Ectodermal cell (in vitro differentiated cells): ENCODE data around the gene LRRC32.
A peak's percentile ranks its signal among the peaks of the same experiment; 100 is the strongest.

Experiments
- H3K27ac ChIP-seq: 2 replicates; pipeline ENCODE4 v1.7.0; 2013; ENCODE audit warnings: mild to moderate bottlenecking, low read depth, low read length; ENCODE audit not compliant: insufficient read depth, poor library complexity, severe bottlenecking
- H3K27me3 ChIP-seq: 2 replicates; pipeline ENCODE4 v1.7.0; 2013; ENCODE audit warnings: mild to moderate bottlenecking, low read length; ENCODE audit not compliant: insufficient read depth, control insufficient read depth, poor library complexity, severe bottlenecking
- H3K36me3 ChIP-seq: one replicate; pipeline ENCODE4 v1.7.0; 2013; ENCODE audit warnings: low read length; ENCODE audit not compliant: control insufficient read depth, insufficient read depth
- H3K4me1 ChIP-seq: one replicate; pipeline ENCODE4 v1.7.0; 2013; ENCODE audit warnings: low read length; ENCODE audit not compliant: control insufficient read depth, insufficient read depth
- H3K4me3 ChIP-seq: 2 replicates; pipeline ENCODE4 v1.7.0; 2013; ENCODE audit warnings: low read depth, low read length, control low read depth; ENCODE audit not compliant: insufficient read depth
- H3K9me3 ChIP-seq: 2 replicates; pipeline ENCODE4 v1.7.0; 2013; ENCODE audit warnings: mild to moderate bottlenecking, low read length, moderate library complexity; ENCODE audit not compliant: control insufficient read depth
- WGBS, 2 experiments: methylation state at CpG; one replicate each; pipeline ENCODE4 v1.1.7; 2013; ENCODE audit warnings: missing lambda C conversion rate in 2 of 2; 5-methylcytosine and 5-hydroxymethylcytosine counted together

LRRC32 gene

GRCh38 chr11:76671237-76671592 is 668 bp upstream of the LRRC32 start:
- peak overlapping the region; percentile 47 for H3K4me3 ChIP-seq
- H3K27ac ChIP-seq, result no peak overlapping the region
- H3K27me3 ChIP-seq, result peaks cover 31% of the 10 kb centered on the region
- no peaks in the 10 kb centered on the region for H3K36me3 ChIP-seq
- peaks cover 4% of the 10 kb centered on the region for H3K4me1 ChIP-seq
- 39 to 40% methylated on average over 8 of the region's 8 CpGs for WGBS, 2 experiments
- H3K9me3 ChIP-seq, result no peaks in the 10 kb centered on the region

- Histone ChIP-seq H3K9me3 (no peaks in the 10 kb centered on the region), H3K4me1 (peaks cover 7% of the 10 kb centered on the region), H3K27me3 (peaks cover 31% of the 10 kb centered on the region), H3K36me3 (no peaks in the 10 kb centered on the region), H3K27ac (no peak overlapping the region), H3K4me3 (peak overlapping the region; percentile 47)
- 40 to 41% methylated on average over 24 of the region's 24 CpGs for WGBS, 2 experiments
Measured at GRCh38 chr11:76669901-76670484, 554 bp downstream of the LRRC32 start.

- WGBS, 2 experiments, result 87 to 89% methylated on average over 3 of the region's 3 CpGs
- Histone ChIP-seq H3K27ac (no peak overlapping the region), H3K4me1 (peaks cover 11% of the 10 kb centered on the region), H3K36me3 (no peaks in the 10 kb centered on the region), H3K27me3 (peaks cover 31% of the 10 kb centered on the region), H3K4me3 (no peak overlapping the region), H3K9me3 (no peaks in the 10 kb centered on the region)
Measured at GRCh38 chr11:76668362-76669155, 2.0 kb downstream of the LRRC32 start.

GRCh38 chr11:76667856-76668255 is 2.7 kb downstream of the LRRC32 start:
- peaks cover 31% of the 10 kb centered on the region for H3K27me3 ChIP-seq
- WGBS, 2 experiments, result 69 to 70% methylated on average over 7 of the region's 7 CpGs
- H3K4me1 ChIP-seq, result peaks cover 16% of the 10 kb centered on the region
- H3K36me3 ChIP-seq, result no peaks in the 10 kb centered on the region
- H3K9me3 ChIP-seq, result no peaks in the 10 kb centered on the region
- H3K27ac ChIP-seq, result no peak overlapping the region
- no peak overlapping the region for H3K4me3 ChIP-seq

- Histone ChIP-seq H3K4me1 (peaks cover 16% of the 10 kb centered on the region), H3K4me3 (no peak overlapping the region), H3K9me3 (no peaks in the 10 kb centered on the region), H3K27ac (no peak overlapping the region), H3K36me3 (no peaks in the 10 kb centered on the region), H3K27me3 (peaks cover 31% of the 10 kb centered on the region)
- WGBS, 2 experiments, result 91 to 93% methylated on average over 15 of the region's 15 CpGs
Measured at GRCh38 chr11:76667271-76667818, 3.2 kb downstream of the LRRC32 start.

- Histone ChIP-seq H3K4me3 (no peak overlapping the region), H3K27me3 (peaks cover 31% of the 10 kb centered on the region), H3K9me3 (no peaks in the 10 kb centered on the region), H3K27ac (no peak overlapping the region), H3K4me1 (peaks cover 16% of the 10 kb centered on the region), H3K36me3 (no peaks in the 10 kb centered on the region)
- WGBS, 2 experiments, result 85 to 89% methylated on average over 5 of the region's 5 CpGs
Measured at GRCh38 chr11:76666830-76667229, 3.7 kb downstream of the LRRC32 start.

GRCh38 chr11:76666408-76666807 is 4.1 kb downstream of the LRRC32 start:
- Histone ChIP-seq H3K4me3 (no peak overlapping the region), H3K4me1 (peaks cover 16% of the 10 kb centered on the region), H3K27me3 (peaks cover 27% of the 10 kb centered on the region), H3K27ac (no peak overlapping the region), H3K36me3 (no peaks in the 10 kb centered on the region), H3K9me3 (no peaks in the 10 kb centered on the region)
- WGBS, 2 experiments, result 40 to 51% methylated on average over 7 of the region's 7 CpGs

GRCh38 chr11:76665921-76666351 is 4.6 kb downstream of the LRRC32 start:
- 92 to 93% methylated on average over 6 of the region's 6 CpGs for WGBS, 2 experiments
- Histone ChIP-seq H3K9me3 (no peaks in the 10 kb centered on the region), H3K27me3 (peaks cover 22% of the 10 kb centered on the region), H3K4me1 (peaks cover 16% of the 10 kb centered on the region), H3K27ac (no peak overlapping the region), H3K36me3 (no peaks in the 10 kb centered on the region), H3K4me3 (no peak overlapping the region)

- Histone ChIP-seq H3K4me3 (no peak overlapping the region), H3K9me3 (no peaks in the 10 kb centered on the region), H3K27ac (no peak overlapping the region), H3K36me3 (no peaks in the 10 kb centered on the region), H3K4me1 (peaks cover 16% of the 10 kb centered on the region), H3K27me3 (peaks cover 14% of the 10 kb centered on the region)
- WGBS, 2 experiments, result 90 to 98% methylated on average over 2 of the region's 2 CpGs
Measured at GRCh38 chr11:76665172-76665571, 5.4 kb downstream of the LRRC32 start.

- WGBS, 2 experiments, result 88 to 92% methylated on average over 11 of the region's 11 CpGs
Measured at GRCh38 chr11:76664578-76665061, 5.9 kb downstream of the LRRC32 start.

More at GRCh38 chr11:76664578-76665061, 5.9 kb downstream of the LRRC32 start:
- Histone ChIP-seq H3K9me3 (no peaks in the 10 kb centered on the region), H3K36me3 (no peaks in the 10 kb centered on the region), H3K27ac (no peak overlapping the region), H3K4me1 (peaks cover 16% of the 10 kb centered on the region), H3K27me3 (peaks cover 9% of the 10 kb centered on the region), H3K4me3 (no peak overlapping the region)
